Stimulated activated CD8-positive, alpha-beta memory T cell treated with anti-CD3 and anti-CD28 coated beads, Interleukin-7, amount 100 ng/mL, for 1 hour (primary cell): ENCODE measurements around the gene ARHGAP33.
"Not testable (repeated sequence)": the region's sequence is repeated elsewhere in the genome, so short reads cannot be mapped to it uniquely, and the experiment has no call there.

Source experiments
- DNase-seq, 2 donors: peaks; one replicate each; pipeline ENCODE4 v3.0.0-alpha.2; 2020; ENCODE audit warnings: low read depth in 2 of 2

The ARHGAP33 gene

GRCh38 chr19:35755550-35756376 lies 19.6 kb upstream of the ARHGAP33 start:
- DNase-seq = no peak

DNA sequence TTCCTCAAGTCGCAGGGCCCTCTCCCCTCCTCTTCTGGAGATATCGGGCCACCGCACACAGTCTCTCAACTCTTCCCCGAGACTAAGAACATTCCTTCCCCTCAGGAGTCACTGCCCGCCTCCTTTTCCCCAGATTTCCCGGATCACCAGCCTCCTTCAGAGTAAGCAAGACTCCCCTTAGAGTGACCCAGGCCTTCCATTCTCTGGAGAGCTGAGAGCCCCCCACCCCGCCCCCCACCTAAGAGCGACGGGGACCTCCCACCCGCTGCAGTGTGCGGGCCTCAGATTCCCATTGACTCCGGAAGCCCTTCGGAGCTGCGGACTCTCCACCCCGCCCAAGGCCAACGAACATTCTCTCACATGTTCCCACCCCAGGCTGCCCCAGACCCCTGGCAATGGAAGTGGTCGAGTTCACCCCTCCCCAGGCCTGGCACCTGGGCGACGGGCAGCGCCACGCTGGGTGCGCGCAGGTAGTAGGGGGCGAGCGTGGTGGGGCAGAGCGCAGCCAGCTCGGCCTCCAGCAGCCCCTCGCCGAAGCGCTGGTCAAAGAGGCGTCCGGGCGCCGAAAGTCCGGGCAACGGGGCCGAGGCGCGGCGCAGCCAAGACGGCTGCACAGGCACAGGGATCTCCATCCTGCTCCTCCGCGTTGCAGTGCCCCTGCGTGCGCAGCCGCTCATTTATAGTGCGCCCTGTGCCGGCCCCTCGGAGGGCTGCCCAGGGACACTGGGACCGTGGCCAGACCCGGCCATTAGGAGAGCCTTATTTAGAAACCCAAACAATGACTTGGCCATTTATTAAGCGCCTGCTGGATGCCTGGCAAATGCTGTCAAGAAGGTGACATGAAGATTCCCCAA lies 18.8 kb upstream of the ARHGAP33 start, which contains the start of gene HSPB6:
Gene HSPB6 (minus strand): TSS at position 653 of the 854 bp plus-strand sequence. CDS start 21 bp downstream, at position 632.
- DNase-seq = no peak

- no peak for DNase-seq
These were observed 18.1 kb upstream of the ARHGAP33 start for GRCh38 chr19:35757231-35757748.

DNA sequence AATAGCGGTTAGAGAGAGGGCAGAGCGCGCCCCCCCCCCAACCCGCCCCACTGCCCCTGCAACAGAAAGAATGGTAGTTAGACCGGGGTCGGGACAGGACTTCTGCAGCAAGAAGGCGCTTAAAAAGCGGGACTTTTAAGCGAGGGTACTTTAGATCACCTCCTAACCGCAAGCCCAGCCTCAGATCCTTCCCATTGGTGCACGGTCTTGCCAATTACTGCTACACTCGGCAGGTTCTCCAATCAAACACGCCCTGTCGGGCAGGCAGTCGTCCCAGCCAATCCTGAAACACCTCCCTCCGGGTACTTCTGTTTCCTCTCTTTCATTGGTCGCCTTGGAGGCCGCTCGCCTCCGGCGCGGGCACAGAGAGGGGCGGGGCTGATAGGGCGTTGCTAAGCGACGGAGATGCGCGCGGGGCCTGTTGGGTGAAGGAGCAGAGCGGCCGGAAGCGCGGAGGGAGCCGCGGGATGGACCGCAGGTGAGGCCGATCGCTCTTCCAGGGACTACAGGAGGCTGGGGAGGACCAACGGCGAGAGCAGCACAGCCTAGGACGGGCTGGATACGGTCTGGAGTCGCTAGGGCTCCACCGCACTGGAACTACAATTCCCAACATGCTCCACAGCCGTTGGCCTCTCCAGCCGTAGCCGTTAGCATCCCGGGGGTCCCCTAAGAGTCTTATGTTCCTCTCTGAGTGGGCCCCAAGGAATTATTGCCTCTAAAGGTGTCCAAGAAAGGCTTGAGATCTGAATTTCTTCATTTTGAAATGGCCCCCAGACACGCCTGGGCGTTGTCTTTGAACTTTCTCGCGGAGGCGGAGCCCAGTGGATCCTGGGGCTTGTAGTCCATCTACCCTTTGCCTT lies 17.4 kb upstream of the ARHGAP33 start, which contains the start of gene PROSER3:
Gene PROSER3 (plus strand): TSS at position 428 of the 860 bp plus-strand sequence. CDS start 40 bp downstream, at position 468.
- peak; percentile 93 to 96 for DNase-seq

- DNase-seq = no peak
These were observed 15.7 kb upstream of the ARHGAP33 start for GRCh38 chr19:35759697-35760096.

GRCh38 chr19:35760711-35761349 lies 14.5 kb upstream of the ARHGAP33 start:
- no peak for DNase-seq

- no peak for DNase-seq
These were observed 10.7 kb upstream of the ARHGAP33 start for GRCh38 chr19:35764432-35765315.

GRCh38 chr19:35766571-35767104 lies 8.7 kb upstream of the ARHGAP33 start:
- no peak for DNase-seq

GRCh38 chr19:35767288-35768081 lies 7.9 kb upstream of the ARHGAP33 start:
- no peak for DNase-seq

DNA sequence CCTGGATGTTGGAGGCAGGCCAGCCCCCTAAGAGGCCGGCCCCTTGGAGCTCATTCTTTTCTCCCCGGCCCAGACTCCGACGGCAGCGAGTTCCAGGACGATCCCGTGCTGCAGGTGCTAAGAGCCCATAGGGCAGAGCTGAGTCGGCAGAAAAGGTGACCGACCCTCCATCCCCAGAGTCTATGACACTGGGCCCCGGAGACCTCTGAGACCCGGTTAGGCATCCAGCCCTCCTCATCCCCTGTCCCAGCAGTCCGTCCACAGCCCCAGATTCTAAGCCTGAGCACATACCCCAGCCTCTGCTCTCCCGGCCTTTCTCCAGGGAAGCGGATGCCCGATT lies 7.3 kb upstream of the ARHGAP33 start:
- DNase-seq = no peak

- not testable (repeated sequence) for DNase-seq
These were observed 3.0 kb upstream of the ARHGAP33 start for GRCh38 chr19:35772362-35772761.

- no peak for DNase-seq
These were observed 2.2 kb upstream of the ARHGAP33 start for GRCh38 chr19:35773020-35773806.

GRCh38 chr19:35774274-35775045 lies 904 bp upstream of the ARHGAP33 start:
- no peak for DNase-seq

GRCh38 chr19:35775046-35775297 lies 392 bp upstream of the ARHGAP33 start:
- no peak for DNase-seq

DNA sequence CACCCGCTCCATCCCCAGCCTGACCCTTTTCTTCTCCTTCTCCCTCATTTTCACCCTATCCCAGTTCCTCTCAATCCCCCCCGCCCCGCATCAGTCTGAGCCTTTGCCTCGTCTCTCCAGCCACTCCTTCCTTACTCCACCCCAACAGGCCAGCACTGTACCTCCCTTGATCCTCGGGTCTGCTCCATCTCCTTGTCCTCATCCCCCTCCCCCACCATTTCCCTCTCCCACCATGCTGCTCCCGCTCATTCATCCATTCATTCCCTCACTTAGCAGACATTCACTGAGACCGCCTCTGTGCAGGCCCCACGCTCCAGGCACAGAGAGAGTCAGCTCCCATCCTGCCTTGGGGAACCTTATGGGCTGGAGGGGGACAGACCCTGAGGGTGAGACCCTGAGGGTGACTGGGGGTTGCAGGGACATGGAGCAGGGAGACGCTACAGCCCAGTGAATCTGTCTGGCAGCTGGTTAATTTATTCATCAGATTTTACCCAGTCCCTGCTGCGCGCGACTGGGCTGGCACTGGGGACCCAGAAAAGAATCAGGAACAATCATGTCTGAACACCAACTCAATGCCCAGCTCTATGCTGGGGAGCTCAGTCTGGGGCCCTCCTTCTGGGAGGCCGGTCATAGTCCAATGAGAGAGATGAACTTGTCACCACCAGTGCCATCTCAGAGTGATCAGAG lies 881 bp downstream of the ARHGAP33 start:
- no peak for DNase-seq

DNA sequence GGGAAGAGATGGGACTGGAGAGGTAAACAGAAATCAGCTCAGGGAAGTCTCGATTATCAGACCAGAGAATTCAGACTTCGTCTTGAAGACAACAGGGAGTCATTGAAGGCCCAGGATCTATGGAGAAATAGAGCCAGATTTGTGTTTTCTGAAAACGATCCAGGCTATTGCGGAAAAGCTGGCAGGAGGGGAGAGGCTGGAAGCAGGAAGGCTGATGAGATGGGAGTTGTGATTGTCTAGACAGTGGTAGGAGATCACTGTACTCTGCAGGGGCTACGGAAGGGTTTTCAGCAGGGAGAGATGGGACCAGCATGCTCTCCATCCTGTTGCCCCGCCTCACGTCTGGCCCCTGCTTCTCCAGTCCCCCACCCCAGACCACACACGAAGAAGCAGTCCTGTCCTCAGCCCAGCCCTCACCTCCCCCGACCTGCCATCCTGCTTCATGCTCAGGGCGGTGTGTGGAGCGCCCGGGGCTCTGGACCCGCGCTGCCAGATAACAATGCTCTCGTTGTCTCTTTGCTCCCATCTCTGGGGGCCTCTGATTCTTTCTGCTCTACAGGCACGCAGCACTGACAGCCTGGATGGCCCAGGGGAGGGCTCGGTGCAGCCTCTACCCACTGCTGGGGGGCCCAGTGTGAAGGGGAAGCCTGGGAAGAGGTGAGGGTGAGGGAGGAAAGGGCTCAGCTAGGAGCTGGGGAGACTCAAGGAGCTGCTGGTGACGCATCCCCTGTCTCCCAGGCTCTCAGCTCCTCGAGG lies 1.9 kb downstream of the ARHGAP33 start:
- no peak for DNase-seq
